NCI-H524 treated with DMSO at 0.1 percent for 48 hours (cell line): ENCODE data around the gene LTB4R2.

ENCODE experiments used
- DNase-seq: peaks from one replicate; lab custom pipeline; 2025; lab: John Stamatoyannopoulos, UW

The LTB4R2 gene, protein sequence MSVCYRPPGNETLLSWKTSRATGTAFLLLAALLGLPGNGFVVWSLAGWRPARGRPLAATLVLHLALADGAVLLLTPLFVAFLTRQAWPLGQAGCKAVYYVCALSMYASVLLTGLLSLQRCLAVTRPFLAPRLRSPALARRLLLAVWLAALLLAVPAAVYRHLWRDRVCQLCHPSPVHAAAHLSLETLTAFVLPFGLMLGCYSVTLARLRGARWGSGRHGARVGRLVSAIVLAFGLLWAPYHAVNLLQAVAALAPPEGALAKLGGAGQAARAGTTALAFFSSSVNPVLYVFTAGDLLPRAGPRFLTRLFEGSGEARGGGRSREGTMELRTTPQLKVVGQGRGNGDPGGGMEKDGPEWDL

DNA sequence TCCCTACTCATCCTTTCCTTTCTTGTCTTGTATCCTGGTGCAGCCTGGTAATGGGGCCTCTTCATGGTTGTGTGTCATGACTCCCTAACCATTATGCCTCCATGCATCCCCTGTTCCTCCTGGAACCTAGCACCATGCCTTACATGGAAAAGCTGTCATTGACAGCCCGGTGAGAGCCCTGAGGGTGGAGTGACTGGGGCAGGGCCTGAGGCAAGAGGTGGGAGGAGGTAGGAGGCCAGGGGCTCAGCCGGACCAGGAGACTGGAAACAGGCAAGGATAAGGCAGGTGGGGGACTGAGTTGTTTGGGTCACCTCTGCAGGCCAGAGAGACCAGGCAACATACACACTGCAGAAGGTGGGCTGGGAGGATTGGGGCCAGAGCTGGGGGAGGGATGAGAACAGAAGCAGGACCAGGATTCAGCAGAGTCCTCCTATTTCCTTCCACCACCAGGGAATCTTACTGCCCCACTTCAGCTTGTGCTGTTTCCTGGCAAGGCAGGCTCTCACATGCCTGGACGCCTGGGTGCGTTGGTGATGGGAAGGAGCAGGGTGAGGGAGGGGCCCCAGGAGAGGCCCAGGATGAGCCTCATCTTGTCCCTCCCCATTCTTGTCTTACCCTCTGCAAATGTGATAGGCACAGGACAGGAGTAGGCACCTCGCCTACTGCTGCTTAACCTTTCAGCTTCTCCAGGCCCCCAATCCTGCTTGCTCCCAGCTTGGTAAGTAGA lies at the start of gene LTB4R2:
Gene LTB4R2 (plus strand): TSS at position 603 of the 727 bp plus-strand sequence. CDS start 525 bp downstream, outside the sequence.
- no peak for DNase-seq

DNA sequence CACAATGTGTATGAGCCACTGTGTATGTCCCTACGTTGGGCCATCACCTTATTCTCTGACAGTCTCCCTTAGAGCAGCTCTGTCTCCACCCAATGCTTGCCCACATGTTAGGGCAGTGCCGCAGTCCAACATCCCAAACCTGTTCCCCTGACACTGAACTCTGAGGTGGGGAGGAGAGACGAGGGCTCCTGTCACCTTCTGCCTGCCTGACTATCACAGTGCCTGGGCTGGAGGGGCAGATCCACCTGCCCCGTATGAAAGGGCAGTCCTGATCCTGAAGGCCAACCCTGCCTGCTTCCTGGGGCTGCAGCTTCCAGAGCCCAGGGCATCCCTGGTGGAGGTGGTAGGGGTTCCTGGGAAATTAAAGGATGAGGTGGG lies 49.2 kb upstream of the LTB4R2 start:
- DNase-seq: no peak

DNA sequence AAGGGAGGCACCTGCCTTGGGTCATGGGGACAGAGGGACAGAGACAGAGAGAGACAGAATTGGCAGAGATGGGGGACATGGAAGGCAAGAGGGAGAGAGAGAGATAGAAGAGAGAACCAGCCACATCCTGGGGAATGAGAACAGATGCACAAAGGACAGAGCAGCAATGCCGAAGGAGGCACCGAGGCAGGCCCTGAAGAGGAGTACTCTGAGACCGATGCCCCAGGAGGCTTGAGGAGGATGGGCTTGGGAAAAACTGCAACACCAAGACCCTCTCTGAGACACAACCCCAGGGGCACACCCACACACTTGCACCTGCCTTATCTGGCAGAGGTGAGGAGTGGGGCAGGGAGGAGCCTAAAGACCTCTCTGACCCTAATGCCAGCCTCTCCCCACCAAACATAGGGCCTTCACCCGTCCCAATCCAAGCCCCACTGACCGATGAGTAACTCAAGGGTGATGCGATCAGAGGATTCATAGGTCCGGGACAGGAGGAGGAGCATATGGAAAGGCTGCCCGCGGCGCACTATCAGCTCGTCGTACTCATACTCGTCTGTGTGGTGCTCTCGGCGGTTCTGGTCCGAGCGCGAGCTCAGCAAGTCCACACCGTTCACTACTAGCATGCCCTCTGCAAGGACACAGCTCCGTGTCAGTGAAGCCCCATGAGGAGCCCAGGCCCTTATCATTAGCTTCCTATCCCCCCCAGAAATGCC lies 48.5 kb upstream of the LTB4R2 start:
- no peak for DNase-seq

DNA sequence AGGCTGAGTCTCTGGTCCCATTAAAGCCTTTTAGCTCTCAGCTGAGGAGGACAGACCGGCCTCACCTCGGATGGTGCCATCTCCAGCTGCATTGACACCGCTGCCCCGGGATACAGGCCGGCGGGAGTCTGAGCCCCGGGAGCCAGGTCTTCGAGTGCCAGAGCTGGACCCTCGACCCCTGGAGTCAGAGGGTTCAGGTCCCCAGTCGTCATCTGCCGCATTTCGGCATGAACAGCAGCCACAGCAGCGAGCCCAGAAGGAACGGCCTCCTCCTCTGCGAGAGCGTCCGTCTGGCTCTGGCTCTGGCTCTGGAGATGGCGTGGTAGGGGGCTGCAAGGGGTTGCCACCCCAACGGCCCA lies 48.0 kb upstream of the LTB4R2 start:
- DNase-seq: no peak

DNA sequence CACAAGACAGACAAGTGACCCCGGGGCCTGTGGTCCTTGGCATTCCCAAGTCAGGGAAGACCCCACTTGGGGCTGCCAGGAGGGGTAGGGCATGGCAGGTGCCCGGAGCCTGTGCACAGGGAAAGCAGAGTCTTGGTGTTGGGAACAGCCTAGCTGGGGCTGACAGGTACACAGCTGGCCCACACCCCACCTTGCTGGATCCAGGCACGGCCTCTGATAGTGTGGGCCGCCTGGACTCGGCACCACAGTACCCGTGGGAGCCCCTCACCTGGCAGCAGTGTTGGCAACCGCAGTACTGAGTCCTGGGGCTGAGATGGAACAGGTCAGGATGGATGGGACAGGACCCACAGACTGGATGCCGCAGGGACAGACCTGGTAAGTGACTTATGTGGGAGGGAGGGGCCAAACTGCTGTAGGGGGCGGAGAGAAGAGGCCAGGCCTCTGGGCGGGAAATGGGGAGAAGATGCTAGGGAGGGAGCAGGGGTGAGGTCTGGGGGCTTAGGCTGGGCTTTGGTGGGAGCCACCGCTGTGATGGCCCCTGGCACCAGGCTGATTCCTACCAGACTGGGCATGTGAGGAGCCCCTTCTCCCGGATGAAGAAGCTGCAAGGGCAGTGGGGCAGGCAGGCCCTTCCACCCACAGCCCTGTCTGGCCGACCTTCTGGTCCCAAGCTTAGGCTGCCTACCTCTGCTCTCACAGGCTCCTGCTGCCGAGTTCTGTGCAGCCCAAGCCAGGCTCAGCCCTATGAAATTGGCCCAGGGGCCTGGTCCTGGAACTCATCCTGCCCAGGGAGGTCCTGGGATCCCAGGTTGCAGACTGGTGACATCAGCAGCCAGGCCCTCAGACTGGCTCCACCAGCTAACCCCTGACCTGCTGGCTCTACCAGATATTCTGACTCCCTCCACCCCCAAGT lies 46.9 kb upstream of the LTB4R2 start, which contains the start of gene TGM1:
Gene TGM1 (minus strand): TSS at position 357 of the 913 bp plus-strand sequence. CDS start 825 bp downstream, outside the sequence.
- no peak for DNase-seq

DNA sequence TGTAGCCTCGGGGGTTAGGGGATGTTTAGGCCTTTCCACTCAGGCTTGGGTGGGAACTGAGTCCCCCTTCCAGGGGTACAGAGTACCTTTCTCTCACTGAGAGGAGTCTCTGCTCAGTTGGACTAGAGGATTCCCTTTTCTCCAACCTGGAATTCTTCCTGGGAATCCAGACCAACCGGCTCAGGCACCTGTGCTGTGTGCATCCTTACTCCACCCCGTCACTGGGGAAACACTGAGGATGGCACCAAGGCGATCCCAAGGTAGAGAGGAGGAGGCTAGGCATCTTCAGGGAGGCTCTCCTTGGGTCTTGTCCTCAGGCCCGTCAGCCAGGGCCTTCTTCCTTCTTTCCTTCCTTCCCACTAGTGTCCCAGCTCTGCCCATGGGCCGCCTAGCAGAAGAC lies 46.1 kb upstream of the LTB4R2 start:
- no peak for DNase-seq

DNA sequence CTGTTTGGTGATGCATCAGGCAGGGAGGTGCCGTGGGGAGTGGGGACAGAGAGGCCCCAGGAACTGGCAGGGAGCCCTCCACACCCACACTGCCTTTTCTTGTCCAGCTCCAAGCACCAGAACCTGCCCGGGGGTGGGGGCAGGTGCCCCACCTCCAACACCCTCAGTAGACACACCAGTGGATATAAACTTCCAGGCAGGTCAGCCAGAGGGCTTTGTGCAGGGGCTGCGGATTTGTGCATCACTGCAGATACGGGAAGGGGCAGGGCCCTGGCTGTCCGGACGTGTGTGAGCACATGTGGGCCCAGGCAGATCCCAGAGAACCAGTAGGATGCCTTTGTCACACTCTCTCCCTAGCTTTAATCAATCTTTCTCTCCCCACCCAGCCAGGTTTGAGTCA lies 45.6 kb upstream of the LTB4R2 start:
- DNase-seq: no peak

DNA sequence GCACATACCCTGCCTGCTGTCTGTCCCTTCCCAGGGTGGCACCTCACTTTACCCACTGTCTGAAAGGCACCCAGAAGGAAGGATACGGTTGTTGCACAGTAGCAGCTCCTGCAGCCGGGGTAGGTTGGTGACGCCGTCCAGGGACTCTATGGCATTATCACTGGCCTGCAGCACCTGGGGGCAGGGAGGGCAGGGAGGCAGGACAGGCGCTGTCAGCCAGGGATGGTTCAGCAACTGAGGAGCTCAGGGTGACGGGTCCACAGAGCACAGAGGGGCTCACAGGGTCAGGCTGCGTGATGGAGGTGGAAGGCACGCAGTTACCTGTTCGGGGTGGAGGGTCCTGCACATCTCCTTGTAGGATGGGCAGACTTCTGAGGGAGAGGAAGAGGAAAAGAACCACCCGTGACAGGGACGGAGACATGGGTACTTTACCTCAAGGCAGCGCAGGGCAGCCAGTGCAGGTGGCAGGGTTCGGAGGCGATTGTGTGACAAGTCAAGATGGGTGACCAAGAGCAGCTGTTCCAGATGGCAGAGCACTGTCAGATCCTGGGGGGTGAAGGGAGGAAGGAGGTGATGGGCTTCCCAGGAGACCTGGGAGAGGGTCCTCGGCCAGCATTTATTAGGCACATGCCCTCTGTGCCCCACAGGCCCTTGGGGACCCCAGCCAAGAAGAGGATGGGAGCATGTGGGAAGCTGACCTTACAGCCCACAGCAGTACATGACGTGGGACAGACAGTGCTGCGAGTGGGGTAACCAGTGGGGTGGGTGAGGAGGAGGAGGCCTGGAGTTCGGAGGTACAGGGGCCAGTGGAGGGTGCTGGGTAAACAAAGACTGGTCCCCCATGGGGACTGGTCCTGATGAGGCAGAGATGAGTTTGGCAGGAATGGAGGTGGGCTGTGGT lies 43.3 kb upstream of the LTB4R2 start:
- no peak for DNase-seq

DNA sequence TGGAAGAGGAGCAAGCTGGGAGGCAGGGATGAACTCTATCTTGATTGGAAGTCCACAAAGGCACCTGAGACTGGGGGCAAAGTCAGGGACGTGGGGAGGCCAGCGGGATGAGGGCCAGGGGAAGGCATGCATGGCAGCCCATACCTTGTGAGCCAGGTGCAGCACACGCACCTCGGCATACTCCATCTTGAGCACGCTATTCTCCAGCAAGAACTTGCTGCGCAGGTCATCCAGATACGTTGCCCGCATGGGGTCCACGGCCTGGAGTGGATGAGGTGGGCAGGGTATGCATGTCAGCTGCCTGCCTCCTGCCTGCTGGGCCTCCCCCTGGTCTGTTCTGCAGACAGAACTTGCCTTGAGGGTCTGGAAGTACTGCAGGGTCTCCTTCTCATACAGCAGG lies 42.4 kb upstream of the LTB4R2 start:
- no peak for DNase-seq

DNA sequence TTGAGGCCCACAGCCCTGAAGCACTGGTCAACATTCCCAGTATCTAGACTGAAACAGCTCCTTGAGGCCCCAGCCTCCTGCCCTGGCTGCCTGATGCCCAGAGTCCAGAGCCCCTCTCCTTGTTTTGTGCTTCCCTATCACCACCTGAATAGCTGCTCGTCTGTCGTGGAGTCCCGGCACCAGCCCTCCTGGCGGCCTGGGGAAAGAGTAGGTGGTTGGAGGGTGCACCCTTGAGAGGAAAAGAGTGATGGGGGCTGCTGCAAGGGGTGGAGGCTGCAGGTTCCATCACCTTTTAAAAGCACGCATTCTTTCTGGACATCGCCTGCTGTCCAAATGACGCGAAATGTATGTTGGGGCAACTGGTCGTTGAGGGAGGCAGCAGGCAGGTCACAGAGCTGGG lies 41.7 kb upstream of the LTB4R2 start:
- DNase-seq: no peak

DNA sequence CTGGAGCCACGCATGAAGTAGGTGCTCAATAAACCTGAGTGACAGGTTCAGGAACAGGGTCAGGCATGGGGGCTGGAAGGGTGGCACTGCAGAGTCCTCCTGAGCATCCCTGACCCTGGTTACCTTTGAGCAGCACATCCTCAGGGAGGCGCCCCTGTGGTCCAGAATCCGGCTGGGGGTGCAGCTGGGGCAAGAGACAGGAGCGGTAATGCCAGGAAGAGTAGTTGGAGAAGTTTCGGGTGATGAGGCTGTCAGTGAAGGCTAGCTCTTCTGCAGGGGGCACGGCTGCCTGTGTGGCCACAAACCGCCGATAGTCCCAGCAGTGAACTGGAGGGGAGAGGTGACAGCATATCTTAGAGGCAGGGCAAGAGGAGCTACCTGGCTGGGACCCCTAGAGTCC lies 40.6 kb upstream of the LTB4R2 start:
- DNase-seq: no peak

DNA sequence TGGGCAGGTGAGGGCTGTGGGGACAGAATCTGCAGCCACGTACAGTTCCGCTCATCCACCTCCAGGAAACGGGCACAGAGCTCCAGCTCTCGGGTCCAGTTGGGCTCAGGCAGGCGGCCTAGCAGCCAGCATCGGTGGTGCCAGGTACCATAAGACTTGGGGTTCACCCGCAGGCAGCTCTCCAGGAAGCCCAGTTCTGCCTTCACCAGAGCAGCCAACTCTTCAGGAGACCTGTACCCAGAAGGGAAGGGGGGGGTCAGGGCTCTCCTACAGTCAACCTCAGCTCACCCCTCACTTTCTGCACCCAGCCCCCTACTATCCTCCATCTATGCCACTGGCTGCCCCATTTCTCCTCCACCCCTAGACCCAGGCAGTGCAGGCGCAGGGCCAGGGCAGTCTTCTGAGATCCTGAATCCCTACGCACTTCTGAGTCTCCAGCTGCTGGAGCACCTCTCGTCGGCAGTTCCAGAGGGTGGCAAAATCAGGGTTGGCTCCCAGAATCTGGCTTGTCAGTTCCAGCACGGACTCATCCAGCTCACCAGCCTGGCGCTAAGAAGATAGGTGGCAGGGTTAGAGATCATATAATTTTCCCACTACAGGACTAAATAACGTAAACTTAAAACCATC lies 39.9 kb upstream of the LTB4R2 start:
- no peak for DNase-seq

DNA sequence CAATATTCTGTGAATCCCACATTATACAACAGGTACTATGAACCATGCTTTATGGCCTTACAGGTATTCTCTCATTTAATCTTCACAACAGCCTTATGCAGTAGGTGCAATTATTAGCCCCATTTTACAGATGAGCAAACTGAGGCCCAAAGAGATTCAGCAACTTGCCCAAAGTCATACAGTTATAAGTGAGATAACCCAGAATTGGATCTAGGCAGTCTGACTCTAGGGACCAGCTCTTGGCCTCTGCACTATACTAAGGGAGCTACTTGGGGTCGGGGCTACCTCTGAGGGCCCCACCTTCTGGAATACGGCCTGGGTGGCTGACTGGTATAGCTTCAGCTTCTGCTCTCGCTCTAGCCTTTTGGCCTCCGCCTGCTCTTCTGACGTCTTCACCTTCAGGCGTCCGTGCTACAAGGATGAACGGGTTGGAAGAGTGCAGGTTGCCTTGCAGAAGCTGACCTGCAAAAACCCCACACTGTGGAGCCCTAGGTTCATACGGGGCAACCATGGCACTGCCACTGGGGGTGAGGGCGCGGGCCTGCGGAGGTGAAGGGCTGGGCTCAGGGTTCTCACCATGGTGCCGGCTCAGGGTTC lies 39.3 kb upstream of the LTB4R2 start:
- DNase-seq: no peak

DNA sequence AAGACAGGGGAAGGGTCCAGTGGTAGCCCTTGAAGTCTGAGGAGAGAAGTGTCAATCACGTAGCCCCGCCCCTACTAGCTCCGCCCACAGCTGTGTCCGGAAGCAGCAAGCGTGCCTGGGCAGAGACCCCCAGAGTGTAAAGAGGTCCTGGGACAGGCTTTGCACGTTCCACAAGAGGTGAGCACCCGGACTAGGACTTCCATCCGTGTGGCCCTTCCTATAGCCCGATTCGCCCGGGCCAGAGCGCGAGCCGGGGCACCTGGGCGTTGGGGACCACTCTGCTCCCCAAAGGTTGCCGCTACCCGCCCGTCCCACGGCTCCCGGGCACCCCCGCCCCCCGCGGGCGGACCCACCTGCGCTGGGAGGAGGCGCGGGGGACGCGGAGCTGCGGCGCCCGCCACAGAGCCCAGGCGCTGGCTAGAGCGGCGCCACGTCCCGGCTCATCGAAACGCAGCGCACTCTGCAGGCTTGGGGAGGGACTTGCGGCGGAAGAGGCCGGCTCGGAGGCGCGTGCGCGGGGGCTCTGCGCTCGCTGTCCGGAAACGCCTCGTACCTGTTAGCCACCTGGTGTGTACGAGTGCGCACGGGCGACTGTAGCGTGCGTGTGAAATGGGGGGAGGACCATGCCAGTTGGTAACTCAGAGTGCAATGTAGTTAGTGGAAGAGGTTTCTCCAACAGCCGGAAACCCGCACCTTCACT lies 38.7 kb upstream of the LTB4R2 start, which contains the start of gene RABGGTA:
Gene RABGGTA (minus strand): TSS at position 464 of the 700 bp plus-strand sequence. CDS start 482 bp downstream, outside the sequence.
- DNase-seq: peak; percentile 61

DNA sequence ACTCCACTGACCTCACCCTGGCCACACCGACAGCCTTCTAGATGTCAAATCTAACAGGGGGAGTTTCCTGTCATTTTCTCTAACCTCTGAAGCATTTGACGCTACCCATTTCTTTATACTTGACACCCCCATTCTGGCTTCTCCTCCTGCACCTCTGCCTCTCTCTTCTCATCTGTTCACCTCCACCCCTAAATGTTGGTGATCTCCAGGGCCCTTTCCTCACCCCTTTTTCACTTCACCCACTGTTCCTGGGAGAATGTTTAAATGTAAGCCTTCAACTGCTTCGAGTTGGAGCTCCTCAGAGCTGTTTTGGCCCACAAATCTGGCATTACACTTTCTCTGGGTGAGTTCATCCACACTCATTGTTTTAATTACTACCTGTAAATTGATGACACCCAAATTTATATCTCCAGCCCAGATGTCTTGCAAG lies 38.1 kb upstream of the LTB4R2 start:
- DNase-seq: no peak

DNA sequence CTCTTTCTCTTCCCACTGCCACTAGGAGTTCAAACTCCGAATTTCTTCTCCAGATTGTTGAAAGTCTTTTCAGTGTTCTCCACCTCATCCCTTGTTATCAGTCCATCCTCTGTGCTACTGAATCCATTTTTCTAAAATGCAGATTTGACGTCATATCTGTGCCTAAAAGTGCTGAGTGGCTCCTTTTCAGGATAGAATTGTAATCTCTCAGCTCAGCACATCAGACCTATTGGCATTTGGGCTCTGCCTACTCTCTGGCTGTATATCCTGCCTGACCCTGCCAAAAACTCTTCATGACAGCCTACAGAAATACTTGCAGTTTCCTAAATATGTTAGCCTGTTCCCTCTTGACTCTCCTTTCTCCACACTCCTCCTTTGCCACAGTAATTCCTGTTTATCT lies 37.5 kb upstream of the LTB4R2 start:
- DNase-seq: no peak

DNA sequence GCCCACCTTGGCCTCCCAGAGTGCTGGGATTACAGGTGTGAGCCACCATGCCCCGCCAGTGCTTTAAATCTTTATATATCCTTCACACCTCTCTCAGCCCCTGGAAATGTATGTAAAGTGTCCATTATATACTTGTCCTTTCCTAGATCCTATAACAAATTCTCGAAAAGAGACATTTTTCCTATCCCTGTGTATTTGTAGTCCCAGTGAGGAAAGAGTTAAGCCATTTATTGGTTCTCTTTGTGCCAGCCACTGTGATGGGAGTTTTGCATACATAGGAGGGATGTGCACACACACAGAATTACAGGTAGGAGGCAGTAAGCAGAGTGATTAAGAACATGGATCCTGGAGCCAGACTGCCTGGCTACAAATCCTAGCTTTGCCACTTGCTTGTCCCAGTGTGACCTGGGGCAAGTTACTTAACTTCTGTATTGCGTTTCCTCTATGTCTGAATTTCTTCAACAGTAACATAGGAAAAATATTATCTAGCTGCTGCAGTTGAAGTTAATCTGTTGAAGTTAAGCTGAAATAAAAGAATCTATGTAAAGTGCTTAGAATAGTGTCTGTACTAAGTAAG lies 36.4 kb upstream of the LTB4R2 start:
- no peak for DNase-seq

DNA sequence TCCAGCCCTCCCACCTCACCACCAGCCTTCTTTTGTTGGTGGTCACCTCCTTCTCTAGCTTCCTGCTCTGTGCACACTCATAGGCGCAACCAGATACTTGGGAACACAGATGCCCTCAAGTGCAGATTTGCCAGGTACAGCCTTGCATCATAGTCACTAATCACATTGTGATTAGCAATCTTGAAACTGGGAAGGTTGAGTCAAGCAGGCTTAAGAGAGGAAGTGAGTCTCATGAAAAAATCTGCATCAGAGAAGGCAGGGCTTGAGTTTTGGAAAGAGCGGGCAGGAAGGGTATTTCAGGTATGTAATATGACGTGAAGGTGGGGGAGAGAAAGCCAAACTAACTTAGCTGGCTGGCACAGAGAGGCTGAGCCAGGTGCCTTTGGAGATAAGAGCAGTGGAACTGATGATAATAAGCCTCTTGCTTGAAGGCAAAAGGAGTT lies 35.8 kb upstream of the LTB4R2 start:
- no peak for DNase-seq

DNA sequence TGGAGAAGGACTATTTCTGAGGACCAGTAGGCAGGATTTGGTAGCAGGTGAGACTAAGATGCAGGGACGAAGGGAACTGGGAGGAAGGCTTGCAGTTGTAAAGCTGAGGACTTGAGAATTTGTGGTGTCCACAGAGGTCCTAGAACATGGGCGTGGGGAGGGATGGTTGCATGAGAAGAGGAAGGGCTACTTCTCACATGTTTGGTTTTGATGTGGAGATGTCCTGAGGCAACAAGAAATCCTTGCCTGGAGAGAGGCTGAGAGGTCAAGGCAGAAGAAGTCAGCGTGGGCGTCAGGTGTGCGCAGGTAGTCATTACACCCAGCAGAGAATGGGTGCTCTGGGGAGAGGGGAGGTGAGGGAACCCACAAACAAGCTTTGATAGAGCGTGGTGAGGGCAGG lies 32.9 kb upstream of the LTB4R2 start:
- no peak for DNase-seq
